ENCODE results near the gene MYL5.

- no peak for TF ChIP-seq ZNF274 (IDR thresholded peaks at IDR 0.05; ENCODE audit: low read depth, low read length)
- TF ChIP-seq SUZ12 (IDR thresholded peaks at IDR 0.05; ENCODE audit: extremely low read depth, insufficient read depth, insufficient read length), result no peak
These were observed 38.3 kb upstream of the MYL5 start for GRCh38 chr4:635851-636627.
